Measurements from ENCODE around the gene S100A12.

DNA sequence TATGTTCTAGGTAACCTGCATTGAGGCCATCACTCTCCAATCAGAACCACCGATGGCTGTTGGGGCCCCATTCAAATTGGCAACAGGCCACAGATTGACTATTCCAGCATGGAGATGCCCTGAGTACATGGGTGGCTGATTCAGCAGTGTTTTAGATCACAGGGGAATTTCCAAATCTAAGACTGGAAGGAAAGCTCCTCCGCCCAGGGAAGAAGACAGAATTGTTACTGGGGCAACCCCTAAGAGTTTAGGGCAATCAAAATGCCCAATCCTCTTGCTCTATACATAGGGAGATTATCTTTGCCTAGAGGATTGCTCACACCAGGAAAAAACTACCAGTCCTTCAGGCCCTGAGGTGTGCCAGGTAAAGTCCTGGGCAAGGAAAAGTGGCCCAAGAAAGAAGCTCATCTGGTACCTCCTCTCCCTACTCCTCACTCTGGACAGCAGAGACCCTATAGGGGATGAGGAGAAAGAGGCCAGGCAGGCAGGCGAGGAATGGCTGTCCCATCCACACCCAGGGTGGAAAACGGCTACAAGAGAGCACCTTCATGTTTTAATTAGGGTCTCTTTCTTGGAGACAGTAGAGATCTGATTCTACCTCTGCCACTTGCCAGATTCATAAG is 9.6 kb upstream of the S100A12 start:
- no peak for TF ChIP-seq POLR2A (IDR thresholded peaks at IDR 0.05)
- TF ChIP-seq, protein P1, sequence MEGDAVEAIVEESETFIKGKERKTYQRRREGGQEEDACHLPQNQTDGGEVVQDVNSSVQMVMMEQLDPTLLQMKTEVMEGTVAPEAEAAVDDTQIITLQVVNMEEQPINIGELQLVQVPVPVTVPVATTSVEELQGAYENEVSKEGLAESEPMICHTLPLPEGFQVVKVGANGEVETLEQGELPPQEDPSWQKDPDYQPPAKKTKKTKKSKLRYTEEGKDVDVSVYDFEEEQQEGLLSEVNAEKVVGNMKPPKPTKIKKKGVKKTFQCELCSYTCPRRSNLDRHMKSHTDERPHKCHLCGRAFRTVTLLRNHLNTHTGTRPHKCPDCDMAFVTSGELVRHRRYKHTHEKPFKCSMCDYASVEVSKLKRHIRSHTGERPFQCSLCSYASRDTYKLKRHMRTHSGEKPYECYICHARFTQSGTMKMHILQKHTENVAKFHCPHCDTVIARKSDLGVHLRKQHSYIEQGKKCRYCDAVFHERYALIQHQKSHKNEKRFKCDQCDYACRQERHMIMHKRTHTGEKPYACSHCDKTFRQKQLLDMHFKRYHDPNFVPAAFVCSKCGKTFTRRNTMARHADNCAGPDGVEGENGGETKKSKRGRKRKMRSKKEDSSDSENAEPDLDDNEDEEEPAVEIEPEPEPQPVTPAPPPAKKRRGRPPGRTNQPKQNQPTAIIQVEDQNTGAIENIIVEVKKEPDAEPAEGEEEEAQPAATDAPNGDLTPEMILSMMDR (IDR thresholded peaks at IDR 0.05) = no peak
